ENCODE measurements around the gene KLHL3.
"Not testable (repeated sequence)": the region's sequence is repeated elsewhere in the genome, so short reads cannot be mapped to it uniquely, and the experiment has no call there.

KLHL3 gene

DNA sequence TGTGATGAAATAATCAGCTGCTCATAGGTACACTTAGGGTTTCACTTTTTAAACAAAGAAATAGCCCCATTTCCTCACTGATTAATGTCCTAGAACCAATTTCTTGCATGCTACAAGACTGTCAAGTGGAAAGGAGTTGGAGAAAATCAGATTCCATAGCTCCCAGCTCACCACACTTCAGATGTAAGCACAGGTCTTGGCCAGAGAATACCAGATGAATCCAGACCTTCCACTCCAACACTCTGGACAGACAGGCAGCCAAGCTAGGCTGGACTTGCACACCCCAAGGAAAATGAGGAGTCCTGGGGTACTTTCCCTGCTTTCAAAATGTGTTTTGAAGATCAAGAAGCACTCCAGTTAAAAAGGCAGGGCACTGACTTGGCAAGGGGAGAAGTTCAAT lies 68.5 kb downstream of the KLHL3 start:
- DNase-seq (ENCODE audit: low read depth): no peak

GRCh38 chr5:137666901-137667300 lies 69.0 kb downstream of the KLHL3 start:
- DNase-seq (ENCODE audit: low read depth): no peak

DNA sequence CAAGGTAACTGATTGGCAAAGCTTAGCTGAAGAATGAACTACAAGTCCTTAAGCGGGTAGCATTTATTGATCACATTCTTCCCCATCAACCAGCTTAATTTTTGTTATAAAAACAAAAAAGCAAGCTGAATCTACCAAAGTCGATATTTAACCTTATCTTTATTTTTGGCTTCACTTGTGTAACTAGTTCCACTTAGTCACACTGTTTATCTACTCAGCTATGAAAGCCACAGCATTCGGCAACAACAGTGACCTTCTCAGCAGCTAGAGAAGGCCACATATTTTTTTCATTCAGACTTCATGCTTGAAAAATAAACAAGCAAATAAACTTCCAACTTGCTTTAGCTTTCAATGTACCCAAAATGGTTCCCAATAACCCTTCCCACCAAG lies 69.4 kb downstream of the KLHL3 start:
- no peak for DNase-seq (ENCODE audit: low read depth)

DNA sequence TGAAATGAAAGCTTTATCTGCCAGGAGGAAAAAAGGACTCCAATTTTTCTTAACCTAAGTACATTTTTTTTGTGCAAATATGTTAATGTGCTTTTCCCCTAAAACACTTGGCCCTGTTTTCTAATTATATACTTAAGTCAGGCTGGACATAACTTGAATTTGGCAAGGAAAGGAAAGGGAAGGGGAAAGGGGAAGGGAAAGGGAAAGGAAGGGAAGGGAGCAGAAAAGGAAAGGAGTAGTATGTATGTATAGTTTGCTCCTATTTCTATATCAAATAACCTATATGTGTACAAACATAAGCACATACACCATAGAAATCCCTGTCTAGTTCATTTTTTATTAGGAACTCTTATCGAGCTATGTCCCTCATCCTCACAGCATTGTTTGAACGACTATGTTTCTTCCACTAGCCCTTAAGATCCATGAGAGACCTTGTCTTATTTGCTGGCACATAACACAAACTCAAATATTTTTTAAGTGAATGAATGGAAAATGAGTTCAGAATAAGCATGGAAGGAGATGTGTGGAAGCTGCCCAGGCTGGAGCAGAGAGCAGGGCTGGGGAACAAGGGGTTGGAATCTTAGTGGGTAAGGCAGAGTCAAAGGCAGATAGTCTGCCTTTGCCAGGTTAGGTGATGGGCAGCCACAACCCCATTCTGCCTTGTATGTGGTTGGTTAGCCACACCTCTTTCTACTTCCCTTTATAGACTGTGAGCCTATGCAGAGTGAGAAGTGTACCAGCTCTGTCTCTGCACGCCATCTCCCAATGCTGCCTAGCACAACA lies 70.0 kb downstream of the KLHL3 start:
- DNase-seq (ENCODE audit: low read depth): peak; percentile 49

- DNase-seq (ENCODE audit: low read depth): peak; percentile 37
Measured at GRCh38 chr5:137660349-137660817, 75.5 kb downstream of the KLHL3 start.

GRCh38 chr5:137659209-137659608 lies 76.7 kb downstream of the KLHL3 start:
- no peak for DNase-seq (ENCODE audit: low read depth)

DNA sequence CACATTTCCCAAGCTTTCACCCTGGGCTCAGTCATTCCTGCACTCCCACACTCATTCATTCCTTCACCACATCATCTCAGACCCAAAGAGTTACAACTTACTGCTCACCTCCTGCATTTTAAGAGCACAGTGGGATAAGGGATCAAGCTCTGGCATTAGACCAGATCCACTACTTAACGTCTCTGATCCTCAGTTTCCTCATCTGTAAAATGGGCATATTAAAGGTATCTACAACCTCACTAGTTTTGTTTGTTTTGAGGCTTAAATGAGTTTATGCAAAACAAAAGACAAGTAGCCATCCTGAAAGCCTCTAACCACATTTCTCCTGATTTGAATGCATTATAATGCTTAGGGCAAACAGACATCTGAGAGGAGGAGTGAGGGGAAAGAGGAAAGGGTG lies 77.6 kb downstream of the KLHL3 start:
- no peak for DNase-seq (ENCODE audit: low read depth)

DNA sequence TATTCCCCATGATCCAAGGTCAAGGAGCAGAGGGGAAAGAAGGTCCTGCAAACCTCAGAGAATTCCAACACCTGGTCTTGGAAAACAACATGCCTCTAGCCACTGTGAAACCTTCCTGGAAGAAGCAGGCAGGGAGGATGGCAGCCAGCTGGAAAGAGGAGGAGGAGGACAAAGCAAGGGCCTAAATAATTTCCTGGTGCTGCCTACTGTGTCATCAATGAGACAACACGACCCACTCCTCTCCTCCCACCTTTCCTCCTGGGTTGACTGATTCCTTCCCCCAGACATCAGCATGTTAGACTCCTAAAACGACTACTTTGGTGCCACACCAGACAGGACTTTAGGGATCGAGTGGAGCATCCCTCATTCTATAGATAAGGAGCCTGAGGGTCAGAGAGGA lies 78.8 kb downstream of the KLHL3 start:
- no peak for DNase-seq (ENCODE audit: low read depth)

- no peak for DNase-seq (ENCODE audit: low read depth)
Measured at GRCh38 chr5:137656558-137656957, 79.3 kb downstream of the KLHL3 start.

DNA sequence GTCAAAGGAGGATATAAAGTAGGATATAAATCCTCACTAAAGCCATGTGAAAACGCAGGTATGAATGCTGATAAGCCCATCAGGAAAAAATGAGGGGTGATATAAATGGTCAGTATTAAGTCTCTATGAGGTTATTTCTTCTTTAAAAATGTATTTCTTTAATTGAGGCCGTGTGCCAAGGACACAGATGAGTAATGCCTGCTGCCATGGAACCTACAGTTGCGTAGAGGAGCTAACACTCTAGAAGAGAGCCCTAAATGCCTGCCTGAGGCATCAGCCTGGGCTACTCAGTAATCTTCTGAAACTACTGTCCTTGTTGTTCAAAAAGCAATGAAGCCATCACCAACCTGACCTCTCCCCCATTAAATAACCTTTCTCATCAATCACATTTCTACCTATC lies 84.9 kb downstream of the KLHL3 start:
- DNase-seq (ENCODE audit: low read depth): no peak

GRCh38 chr5:137649228-137649935 lies 86.5 kb downstream of the KLHL3 start:
- DNase-seq (ENCODE audit: low read depth): no peak

DNA sequence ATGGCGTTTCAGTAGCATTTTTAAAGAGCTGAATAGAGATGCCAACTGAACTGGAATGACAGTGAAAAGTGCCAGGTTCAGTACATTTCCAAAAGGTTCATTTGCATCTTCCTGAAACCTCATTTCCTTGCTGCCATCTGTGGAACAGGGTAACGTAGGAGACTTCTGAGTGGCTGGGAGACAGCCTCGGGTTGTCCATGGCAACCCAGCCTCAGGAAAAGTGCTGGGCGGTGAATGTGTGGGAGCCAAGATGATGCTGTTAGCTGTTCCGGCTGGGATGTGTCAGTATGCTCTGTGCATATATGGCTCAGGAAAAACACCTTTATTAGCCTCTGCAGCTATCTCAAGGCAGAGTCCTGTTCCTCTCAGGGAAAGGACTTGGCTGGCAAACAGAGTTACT lies 87.5 kb downstream of the KLHL3 start:
- DNase-seq (ENCODE audit: low read depth): no peak

- no peak for DNase-seq (ENCODE audit: low read depth)
Measured at GRCh38 chr5:137647401-137647800, 88.5 kb downstream of the KLHL3 start.

DNA sequence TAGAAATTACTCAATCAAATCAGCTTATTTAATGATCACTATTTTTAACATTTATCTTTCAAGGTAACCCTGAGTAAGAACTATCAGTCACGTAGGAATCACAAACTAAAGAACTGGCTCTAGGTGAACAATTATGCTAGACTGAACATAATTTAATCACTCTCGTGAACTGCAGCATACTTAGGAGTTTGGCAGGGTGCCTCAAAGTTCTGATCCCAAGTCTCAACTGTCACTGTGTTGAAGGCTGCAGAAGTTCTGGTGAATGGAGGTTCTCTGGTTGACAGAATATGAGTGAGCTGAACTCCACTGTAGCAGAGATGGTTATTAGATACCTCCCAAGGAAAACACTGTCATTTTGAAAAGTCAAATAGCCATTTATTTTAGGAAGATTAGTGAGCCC lies 89.1 kb downstream of the KLHL3 start:
- no peak for DNase-seq (ENCODE audit: low read depth)

DNA sequence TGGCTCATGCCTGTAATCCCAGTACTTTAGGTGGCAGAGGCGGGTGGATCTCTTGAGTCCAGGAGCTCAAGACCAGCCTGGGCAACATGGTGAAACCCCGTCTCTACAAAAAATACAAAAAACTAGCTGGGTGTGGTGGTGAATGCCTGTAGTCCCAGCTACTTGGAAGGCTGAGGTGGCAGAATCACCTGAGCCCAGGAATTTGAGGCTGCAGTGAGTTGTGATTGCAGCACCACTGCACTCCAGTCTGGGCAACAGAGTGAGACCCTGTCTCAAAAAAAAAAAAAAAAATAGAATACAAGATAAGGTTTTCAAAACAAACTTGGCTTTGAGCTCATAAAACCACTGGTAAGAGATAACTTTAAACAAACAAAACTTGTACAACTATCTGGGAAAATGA lies 92.8 kb downstream of the KLHL3 start:
- DNase-seq (ENCODE audit: low read depth): not testable (repeated sequence)

- DNase-seq (ENCODE audit: low read depth): no peak
Measured at GRCh38 chr5:137642091-137642490, 93.8 kb downstream of the KLHL3 start.

DNA sequence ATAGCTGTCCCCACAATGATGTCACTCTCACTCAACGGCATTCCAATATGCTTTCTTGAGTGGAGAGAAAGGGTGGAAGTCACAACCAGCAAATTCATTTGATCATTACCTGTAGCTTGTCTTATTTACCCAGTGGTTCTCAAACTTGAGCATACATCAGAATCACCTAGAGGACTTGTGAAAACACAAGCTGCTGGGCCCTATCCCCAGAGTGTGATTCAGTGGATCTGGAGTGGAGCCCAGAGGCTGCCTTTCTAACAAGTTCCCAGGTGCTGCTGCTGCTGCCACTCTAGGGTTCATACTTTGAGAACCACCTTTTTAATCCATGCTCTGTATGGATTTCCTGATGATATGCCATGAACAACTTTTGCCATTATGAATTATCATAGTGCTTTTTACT lies 94.7 kb downstream of the KLHL3 start:
- DNase-seq (ENCODE audit: low read depth): no peak

DNA sequence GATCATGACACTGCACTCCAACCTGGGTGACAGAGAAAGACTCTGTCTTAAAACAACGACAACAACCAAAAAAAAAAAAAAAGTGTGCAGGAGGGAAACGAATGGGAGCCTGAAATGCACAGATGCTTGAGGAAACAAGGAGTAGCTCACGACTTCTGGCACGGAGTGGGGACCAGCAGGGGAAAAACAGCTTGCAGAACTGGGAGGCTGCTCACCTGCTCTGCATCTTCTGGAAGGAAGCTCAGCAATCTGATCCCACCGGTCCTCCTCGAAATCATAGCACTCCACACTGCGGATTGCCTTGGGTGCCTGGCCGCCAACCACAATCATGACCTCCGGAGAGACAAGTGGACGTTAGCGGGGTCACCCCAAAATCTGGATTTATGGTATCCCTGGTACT lies 96.2 kb downstream of the KLHL3 start:
- no peak for DNase-seq (ENCODE audit: low read depth)

GRCh38 chr5:137638841-137639240 lies 97.0 kb downstream of the KLHL3 start:
- no peak for DNase-seq (ENCODE audit: low read depth)

- no peak for DNase-seq (ENCODE audit: low read depth)
Measured at GRCh38 chr5:137636830-137637714, 98.8 kb downstream of the KLHL3 start.

DNA sequence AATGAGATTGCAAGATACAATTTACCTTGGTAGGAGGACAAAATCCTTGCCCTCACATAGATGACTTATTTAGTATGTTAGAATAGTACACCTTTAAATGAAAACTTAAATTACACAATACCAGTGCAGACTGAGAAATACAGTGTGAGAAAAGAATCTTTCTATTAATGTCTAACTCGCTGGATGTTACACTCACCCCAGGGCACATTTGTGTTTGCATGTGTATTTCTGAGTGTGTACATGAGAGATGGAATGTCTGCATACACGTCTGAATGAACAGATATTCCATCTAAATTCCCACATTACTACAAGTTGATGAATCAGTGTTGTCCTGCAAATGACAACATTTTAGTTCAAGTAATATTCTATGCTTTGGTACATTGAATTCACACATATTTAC lies 99.8 kb downstream of the KLHL3 start:
- DNase-seq (ENCODE audit: low read depth): no peak

GRCh38 chr5:137635521-137635921 lies 100.4 kb downstream of the KLHL3 start:
- DNase-seq (ENCODE audit: low read depth): no peak

GRCh38 chr5:137633896-137634295 lies 102.0 kb downstream of the KLHL3 start:
- DNase-seq (ENCODE audit: low read depth): no peak

Measured in CMK (cell line).